ENCODE results near the gene POLE3. TPM values are rescaled to one million over a fixed set of nuclear protein-coding genes. Genes with fewer than 3 reads are reported as not detected.

Gene POLE3
- total RNA-seq, 1 donor from 2014 or later, result 29.5 TPM

GRCh38 chr9:113428062-113428615 lies 17.7 kb upstream of the POLE3 start:
- H3K4me1 Mint-ChIP-seq (ENCODE audit: low read depth), result no peaks in the 10 kb centered on the region

GRCh38 chr9:113427629-113428028 lies 17.2 kb upstream of the POLE3 start:
- no peak for DNase-seq (ENCODE audit: low spot score)
- Mint-ChIP-seq H3K4me3 (ENCODE audit: unreplicated experiment) (no peak overlapping the region), H3K9me3 (ENCODE audit: low read depth) (no peaks in the 10 kb centered on the region), H3K4me1 (ENCODE audit: low read depth) (no peaks in the 10 kb centered on the region), H3K27ac (ENCODE audit: unreplicated experiment) (no peak overlapping the region), H3K27me3 (ENCODE audit: low read depth) (peaks cover 2% of the 10 kb centered on the region), H3K36me3 (ENCODE audit: low read depth) (no peaks in the 10 kb centered on the region)
- TF ChIP-seq CTCF (IDR thresholded peaks at IDR 0.05), result no peak

More at GRCh38 chr9:113428062-113428615, 17.7 kb upstream of the POLE3 start:
- Mint-ChIP-seq H3K27ac (ENCODE audit: unreplicated experiment) (no peak overlapping the region), H3K4me3 (ENCODE audit: unreplicated experiment) (no peak overlapping the region), H3K27me3 (ENCODE audit: low read depth) (peaks cover 4% of the 10 kb centered on the region), H3K36me3 (ENCODE audit: low read depth) (no peaks in the 10 kb centered on the region), H3K9me3 (ENCODE audit: low read depth) (no peaks in the 10 kb centered on the region)
- no peak for TF ChIP-seq CTCF (IDR thresholded peaks at IDR 0.05)
- no peak for DNase-seq (ENCODE audit: low spot score)

GRCh38 chr9:113426701-113427100 lies 16.2 kb upstream of the POLE3 start:
- Mint-ChIP-seq H3K27ac (ENCODE audit: unreplicated experiment) (no peak overlapping the region), H3K4me1 (ENCODE audit: low read depth) (no peaks in the 10 kb centered on the region), H3K36me3 (ENCODE audit: low read depth) (no peaks in the 10 kb centered on the region), H3K4me3 (ENCODE audit: unreplicated experiment) (no peak overlapping the region), H3K27me3 (ENCODE audit: low read depth) (no peaks in the 10 kb centered on the region), H3K9me3 (ENCODE audit: low read depth) (no peaks in the 10 kb centered on the region)
- no peak for TF ChIP-seq CTCF (IDR thresholded peaks at IDR 0.05)
- no peak for DNase-seq (ENCODE audit: low spot score)

DNA sequence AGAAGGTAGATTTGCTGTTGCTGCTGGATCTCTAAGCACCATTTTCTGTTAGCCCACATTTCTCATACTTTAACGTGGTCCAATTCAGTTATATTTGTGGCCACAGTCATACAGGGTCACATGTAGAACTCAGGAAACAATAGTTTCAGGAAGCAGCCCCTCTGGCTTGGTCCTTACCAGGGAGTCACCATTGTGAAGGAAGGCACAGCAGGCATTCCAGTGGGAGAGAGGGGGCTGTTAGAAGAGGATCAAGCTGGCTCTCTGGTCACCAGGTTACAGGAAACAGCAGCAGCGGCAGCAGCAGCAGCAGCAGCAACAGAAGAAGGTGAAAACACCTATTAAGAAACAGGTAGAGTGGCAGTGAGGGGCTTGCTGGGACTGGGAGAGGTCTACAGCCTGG lies 14.6 kb upstream of the POLE3 start:
- Mint-ChIP-seq H3K36me3 (ENCODE audit: low read depth) (no peaks in the 10 kb centered on the region), H3K27ac (ENCODE audit: unreplicated experiment) (no peak overlapping the region), H3K4me3 (ENCODE audit: unreplicated experiment) (no peak overlapping the region), H3K9me3 (ENCODE audit: low read depth) (no peaks in the 10 kb centered on the region), H3K4me1 (ENCODE audit: low read depth) (no peaks in the 10 kb centered on the region), H3K27me3 (ENCODE audit: low read depth) (no peaks in the 10 kb centered on the region)
- DNase-seq (ENCODE audit: low spot score), result no peak
- TF ChIP-seq CTCF (IDR thresholded peaks at IDR 0.05), result no peak

DNA sequence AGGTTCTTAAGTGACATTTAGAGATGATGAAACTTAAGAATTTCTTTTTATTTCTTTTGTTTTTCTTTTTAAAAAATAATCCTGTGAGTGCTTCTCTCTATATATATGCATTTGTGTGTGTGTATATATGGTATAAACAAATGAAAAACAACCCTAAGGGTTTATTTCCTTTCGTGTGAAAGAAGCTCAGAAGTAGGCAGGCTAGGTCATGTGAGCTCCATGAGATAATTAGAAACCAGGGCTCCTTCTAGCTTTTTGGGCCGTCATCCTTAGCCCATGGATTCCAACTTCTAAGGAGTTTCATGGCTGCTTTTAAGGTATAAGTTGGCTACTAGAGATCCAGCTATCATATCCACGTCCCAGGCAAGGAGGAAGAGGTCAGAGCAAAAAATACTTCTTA lies 11.3 kb upstream of the POLE3 start:
- no peaks in the 10 kb centered on the region for H3K27me3 Mint-ChIP-seq (ENCODE audit: low read depth)
- H3K27ac Mint-ChIP-seq (ENCODE audit: unreplicated experiment), result no peak overlapping the region
- no peak for TF ChIP-seq CTCF (IDR thresholded peaks at IDR 0.05)
- DNase-seq (ENCODE audit: low spot score), result no peak
- H3K9me3 Mint-ChIP-seq (ENCODE audit: low read depth), result no peaks in the 10 kb centered on the region
- no peaks in the 10 kb centered on the region for H3K4me1 Mint-ChIP-seq (ENCODE audit: low read depth)
- no peaks in the 10 kb centered on the region for H3K36me3 Mint-ChIP-seq (ENCODE audit: low read depth)
- no peak overlapping the region for H3K4me3 Mint-ChIP-seq (ENCODE audit: unreplicated experiment)

Measured in chondrocyte (in vitro differentiated cells).